IMR-90 (cell line): ENCODE results near the gene SYCN. TPM values are rescaled to one million over a fixed set of nuclear protein-coding genes. Genes with fewer than 3 reads are reported as not detected.
A peak's percentile ranks its signal among the peaks of the same experiment; 100 is the strongest.

Source experiments
- ATAC-seq: fragments of 200-7000 bp; cut with Tn5 transposase; 2 replicates; pipeline ENCODE4 v1.9.1; 2020; ENCODE audit warnings: low read depth, mild to moderate bottlenecking, moderate library complexity
- BruUV-seq: library from RNA; stranded (reverse); fragments of 400-500 nt; replicated peaks from 2 replicates; lab custom pipeline; 2021; lab: Mats Ljungman, UMichigan
- CTCF ChIA-PET: fragments of 300-600 bp; formaldehyde crosslinking; extraction: SDS; loops from one replicate; lab custom pipeline; 2021; ENCODE audit warnings: antibody characterized with exemption; lab: Yijun Ruan, JAX
- POLR2A ChIA-PET: fragments of 300-600 bp; sonication (Branson Sonifier 250); formaldehyde crosslinking; loops from one replicate; lab custom pipeline; 2022; ENCODE audit warnings: antibody characterized with exemption; ENCODE audit not compliant: unreplicated experiment; lab: Charles Lee
- DNase-seq: peaks from one replicate; pipeline ENCODE4 v3.0.0; 2013
- H2AFZ ChIP-seq: replicated peaks from 2 replicates; pipeline ENCODE3; 2013; ENCODE audit warnings: low read length, mild to moderate bottlenecking; ENCODE audit not compliant: poor library complexity
- H2AK5ac ChIP-seq: 2 replicates; pipeline ENCODE4 v1.6.1; 2013; ENCODE audit warnings: low read depth, low read length, inconsistent platforms
- H2AK9ac ChIP-seq: replicated peaks from 2 replicates; pipeline ENCODE3; 2013; ENCODE audit warnings: mild to moderate bottlenecking, low read depth, low read length, moderate library complexity; ENCODE audit not compliant: poor library complexity
- H2BK120ac ChIP-seq: 2 replicates; pipeline ENCODE4 v1.6.1; 2013; ENCODE audit warnings: low read depth, low read length, inconsistent platforms
- H2BK15ac ChIP-seq: 3 replicates; pipeline ENCODE4 v1.6.1; 2013; ENCODE audit warnings: low read depth, low read length, inconsistent platforms
- H2BK20ac ChIP-seq: 2 replicates; pipeline ENCODE4 v1.6.1; 2013; ENCODE audit warnings: low read depth, mild to moderate bottlenecking, inconsistent platforms, low read length, moderate library complexity
- H2BK5ac ChIP-seq: 2 replicates; pipeline ENCODE4 v1.6.1; 2013; ENCODE audit warnings: mild to moderate bottlenecking, low read depth, low read length, inconsistent platforms; ENCODE audit not compliant: poor library complexity, severe bottlenecking
- H3K14ac ChIP-seq: replicated peaks from 2 replicates; pipeline ENCODE4 v1.6.1; 2013; ENCODE audit warnings: low read depth, low read length, inconsistent platforms
- H3K18ac ChIP-seq: 2 replicates; pipeline ENCODE4 v1.6.1; 2013; ENCODE audit warnings: low read depth, low read length, control low read depth
- H3K23ac ChIP-seq: 2 replicates; pipeline ENCODE4 v1.6.1; 2013; ENCODE audit warnings: low read depth, low read length, inconsistent platforms
- H3K27ac ChIP-seq: 2 replicates; pipeline ENCODE4 v1.5.1; 2013; ENCODE audit warnings: mild to moderate bottlenecking, control low read depth, low read length; ENCODE audit not compliant: insufficient read depth
- H3K27me3 ChIP-seq: 2 replicates; pipeline ENCODE4 v1.6.1; 2013; ENCODE audit warnings: low read length; ENCODE audit not compliant: control insufficient read depth, insufficient read depth
- H3K36me3 ChIP-seq: 2 replicates; pipeline ENCODE4 v1.6.1; 2013; ENCODE audit warnings: low read length, mixed read lengths; ENCODE audit not compliant: control insufficient read depth, insufficient read depth
- H3K4ac ChIP-seq: 2 replicates; pipeline ENCODE4 v1.6.1; 2013; ENCODE audit warnings: low read depth, low read length, inconsistent platforms
- H3K4me1 ChIP-seq: 2 replicates; pipeline ENCODE4 v1.6.1; 2013; ENCODE audit warnings: low read length, mixed read lengths; ENCODE audit not compliant: control insufficient read depth, insufficient read depth
- H3K4me2 ChIP-seq: 2 replicates; pipeline ENCODE4 v1.6.1; 2013; ENCODE audit warnings: low read depth, mild to moderate bottlenecking, control low read depth, low read length, moderate library complexity
- H3K4me3 ChIP-seq: 2 replicates; pipeline ENCODE4 v1.5.1; 2013; ENCODE audit warnings: low read depth, mild to moderate bottlenecking, control low read depth, low read length, moderate library complexity; ENCODE audit not compliant: insufficient read depth
- H3K56ac ChIP-seq: 2 replicates; pipeline ENCODE4 v1.6.1; 2013; ENCODE audit warnings: low read length, inconsistent platforms; ENCODE audit not compliant: insufficient read depth; ENCODE audit errors: extremely low read depth
- H3K79me1 ChIP-seq, 2 experiments: 2 replicates each; pipeline ENCODE4 v1.6.1; 2013; ENCODE audit warnings: low read length in 2 of 2, inconsistent platforms in 1 of 2, low read depth in 1 of 2
- H3K9ac ChIP-seq: 2 replicates; pipeline ENCODE4 v1.6.1; 2013; ENCODE audit warnings: low read depth, low read length, control low read depth
- H3K9me1 ChIP-seq: 2 replicates; pipeline ENCODE4 v1.6.1; 2013; ENCODE audit warnings: low read length, inconsistent platforms; ENCODE audit not compliant: insufficient read depth
- H3K9me3 ChIP-seq: 2 replicates; pipeline ENCODE4 v1.6.1; 2013; ENCODE audit warnings: low read length; ENCODE audit not compliant: control insufficient read depth, insufficient read depth
- H4K20me1 ChIP-seq: 2 replicates; pipeline ENCODE4 v1.6.1; 2013; ENCODE audit warnings: low read length, inconsistent platforms; ENCODE audit not compliant: insufficient read depth
- H4K5ac ChIP-seq: 2 replicates; pipeline ENCODE4 v1.6.1; 2013; ENCODE audit warnings: mild to moderate bottlenecking, low read depth, low read length, control low read depth
- H4K8ac ChIP-seq, 2 experiments: 2 replicates each; pipeline ENCODE4 v1.6.1; 2013; ENCODE audit warnings: low read depth in 2 of 2, low read length in 2 of 2, control low read depth in 1 of 2, inconsistent platforms in 1 of 2
- H4K91ac ChIP-seq: 2 replicates; pipeline ENCODE4 v1.6.1; 2013; ENCODE audit warnings: low read depth, low read length, inconsistent platforms; ENCODE audit not compliant: insufficient read depth
- POLR2A ChIP-seq: IDR thresholded peaks from 2 replicates; pipeline ENCODE4 v1.6.1; 2012; ENCODE audit warnings: mild to moderate bottlenecking, low read depth, low read length
- whole genome bisulfite sequencing, 2 experiments: methylation state at CpG; one replicate each; pipeline versions ENCODE4 v1.1.5 to v1.1.7; 2013; ENCODE audit warnings: missing lambda C conversion rate in 2 of 2; ENCODE audit not compliant: insufficient read length in 1 of 2; ENCODE audit errors: extremely low coverage in 2 of 2; 5-methylcytosine and 5-hydroxymethylcytosine counted together
- dilution Hi-C: fragments of 300-500 bp; cut with HindIII; formaldehyde crosslinking; loops from one replicate; pipeline ENCODE4 v1.14.3; 2018; ENCODE audit warnings: low sequenced_read_pairs; ENCODE audit not compliant: unreplicated experiment
- in situ Hi-C: fragments of 300-500 bp; cut with MboI; formaldehyde crosslinking; loops from 3 replicates; pipeline ENCODE4 v1.14.3; 2019; ENCODE audit warnings: low sequenced_read_pairs, inconsistent platforms, mixed read lengths
- intact Hi-C: fragments of 100-400 bp; cut with micrococcal nuclease; formaldehyde crosslinking; loops from 2 replicates; pipeline ENCODE4 v1.10.0; 2022
- polyA plus RNA-seq, 3 experiments: library from polyadenylated mRNA; depleted of rRNA; stranded (reverse); fragments of >200 nt; gene quantifications; 2 replicates each; pipeline ENCODE4 v1.2.3, GENCODE V29; 2012; ENCODE audit warnings: low replicate concordance in 1 of 3
- total RNA-seq: library from RNA; depleted of rRNA; stranded (reverse); fragments of >200 nt; gene quantifications from 2 replicates; pipeline ENCODE4 v1.2.3, GENCODE V29; 2012
- TF ChIP-seq, protein P1 (sequence below): fragments of 150-350 bp; IDR thresholded peaks from 2 replicates; pipeline ENCODE4 v1.6.1; 2017; ENCODE audit warnings: mild to moderate bottlenecking, antibody characterized with exemption, low read length, low read depth

SYCN gene
- total and polyA plus RNA-seq, 2 of the 4 experiments (the other 2 are of a cell fraction), result not detected

DNA sequence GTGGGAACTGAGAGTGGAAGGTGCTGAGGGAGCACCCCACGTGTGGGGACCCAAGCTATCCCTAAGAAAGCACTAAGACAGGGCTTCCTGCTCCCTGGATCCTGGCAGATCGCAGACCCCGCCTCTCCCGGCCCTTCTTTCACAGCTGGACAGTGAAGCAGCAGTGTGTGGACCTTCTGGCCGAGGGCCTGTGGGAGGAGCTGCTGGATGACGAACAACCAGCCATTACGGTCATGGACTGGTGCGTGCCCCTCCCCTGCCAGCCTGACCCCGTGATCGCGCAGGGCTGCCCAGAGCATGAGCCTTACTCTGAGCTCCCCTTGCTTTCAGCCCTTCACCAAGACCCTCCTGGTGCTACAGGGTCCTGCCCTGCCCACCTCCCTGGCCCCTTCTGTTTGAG, 5.0 kb downstream of the SYCN start:
- in situ Hi-C loops, result no loop called here
- H2AK9ac ChIP-seq, result peak overlapping the region; percentile 44
- no peak overlapping the region for H4K91ac ChIP-seq
- no peak overlapping the region for H2BK20ac ChIP-seq
- peaks cover 57% of the 10 kb centered on the region for H3K27me3 ChIP-seq
- H3K4ac ChIP-seq, result no peak overlapping the region
- POLR2A ChIA-PET, result interaction anchor here (0.5 kb wide), 1 partner anchor 35 kb away, joined by 11 read pairs; no protein-coding TSS in a partner anchor
- ATAC-seq (peak; percentile 95), DNase-seq (peak; percentile 63)
- no peak overlapping the region for H2AK5ac ChIP-seq
- peak overlapping the region; percentile 45 for H3K4me2 ChIP-seq
- H3K79me1 ChIP-seq, result no peaks in the 10 kb centered on the region
- no peak overlapping the region for H3K18ac ChIP-seq
- H3K9me1 ChIP-seq, result no peaks in the 10 kb centered on the region
- H2BK5ac ChIP-seq, result no peak overlapping the region
- no peak overlapping the region; the same call in 1 of the 2 replicates for H4K5ac ChIP-seq
- no peak overlapping the region for H3K14ac ChIP-seq
- H2BK120ac ChIP-seq, result no peak overlapping the region
- intact Hi-C loops, result loop anchor here (5.0 kb wide), 1 partner anchor 128 kb away; no protein-coding TSS in a partner anchor
- H4K8ac ChIP-seq, result no peak overlapping the region
- peak overlapping the region; percentile 87 for H2AFZ ChIP-seq
- dilution Hi-C loops, result no loop called here
- no peak overlapping the region for H3K9ac ChIP-seq
- no TSS peak for BruUV-seq
- CTCF ChIA-PET, result interaction anchor here (0.7 kb wide), 1 partner anchor 135 kb away, joined by 5 read pairs; no protein-coding TSS in a partner anchor
- TF ChIP-seq, protein P1, sequence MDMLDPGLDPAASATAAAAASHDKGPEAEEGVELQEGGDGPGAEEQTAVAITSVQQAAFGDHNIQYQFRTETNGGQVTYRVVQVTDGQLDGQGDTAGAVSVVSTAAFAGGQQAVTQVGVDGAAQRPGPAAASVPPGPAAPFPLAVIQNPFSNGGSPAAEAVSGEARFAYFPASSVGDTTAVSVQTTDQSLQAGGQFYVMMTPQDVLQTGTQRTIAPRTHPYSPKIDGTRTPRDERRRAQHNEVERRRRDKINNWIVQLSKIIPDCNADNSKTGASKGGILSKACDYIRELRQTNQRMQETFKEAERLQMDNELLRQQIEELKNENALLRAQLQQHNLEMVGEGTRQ, result peak; percentile 68; the same call in 1 of the 2 replicates
- no peak for TF ChIP-seq POLR2A
- 15% methylated on average over 5 of the region's 11 CpGs; no CpG with 5 or more reads in 1 of the 2 experiments for WGBS, 2 experiments
- H4K20me1 ChIP-seq, result no peaks in the 10 kb centered on the region
- no peaks in the 10 kb centered on the region for H3K9me3 ChIP-seq
- no peak overlapping the region for H2BK15ac ChIP-seq
- H3K4me3 ChIP-seq, result no peak overlapping the region
- no peaks in the 10 kb centered on the region for H3K36me3 ChIP-seq
- H3K23ac ChIP-seq, result no peak overlapping the region
- H3K56ac ChIP-seq, result no peak overlapping the region
- no peak overlapping the region for H3K27ac ChIP-seq
- H3K4me1 ChIP-seq, result no peaks in the 10 kb centered on the region; the same call in 1 of the 2 replicates
